Breast epithelium (tissue), 4 donors: ENCODE measurements around the gene GORASP1. TPM values are rescaled to one million over a fixed set of nuclear protein-coding genes. Genes with fewer than 3 reads are reported as not detected.

Experiments
- DNase-seq, 2 donors: peaks; one replicate each; pipeline ENCODE4 v3.0.0-alpha.2; 2019; ENCODE audit warnings: low spot score in 2 of 2
- H3K27ac ChIP-seq, 2 donors: fragments of 200-600 bp; sonication (generic) in 1 of 2; one replicate each; pipeline ENCODE4 v1.5.1; 2016 to 2019; ENCODE audit warnings: mild to moderate bottlenecking in 1 of 2
- H3K27me3 ChIP-seq, 2 donors: fragments of 200-600 bp; sonication (generic) in 1 of 2; one replicate each; pipeline versions ENCODE4 v1.5.1 to v1.6.0; 2017 to 2019; ENCODE audit warnings: control low read depth in 1 of 2, mild to moderate bottlenecking in 1 of 2
- H3K36me3 ChIP-seq: fragments of 200-600 bp; one replicate; pipeline ENCODE4 v1.5.1; 2019
- H3K4me1 ChIP-seq, 2 donors: fragments of 200-600 bp; sonication (generic); one replicate each; pipeline ENCODE4 v1.5.1; 2016 to 2019; ENCODE audit warnings: control low read depth in 1 of 2
- H3K4me3 ChIP-seq, 3 donors: fragments of 200-600 bp; sonication (generic); 1 replicate in 2 of 3; 2 replicates in 1 of 3; pipeline ENCODE4 v1.5.1; 2016 to 2019; ENCODE audit warnings: mild to moderate bottlenecking in 3 of 3, moderate library complexity in 2 of 3
- H3K9me3 ChIP-seq, 2 donors: fragments of 200-600 bp; sonication (generic) in 1 of 2; one replicate each; pipeline ENCODE4 v1.5.1; 2016 to 2019; ENCODE audit warnings: control low read depth in 1 of 2
- POLR2A ChIP-seq: fragments of 450-650 bp; IDR thresholded peaks from one replicate; pipeline ENCODE4 v1.6.1; 2016; ENCODE audit warnings: antibody characterized with exemption, mild to moderate bottlenecking, moderate library complexity
- POLR2AphosphoS5 ChIP-seq, 3 donors: sonication (generic); formaldehyde crosslinking; IDR thresholded peaks; one replicate each; pipeline ENCODE4 v1.6.1; 2017; ENCODE audit warnings: antibody characterized with exemption in 3 of 3
- intact Hi-C: fragments of 100-400 bp; cut with DNase I; formaldehyde crosslinking; loops from one replicate; pipeline ENCODE4 v1.15.1; 2023; ENCODE audit warnings: low total_unique reads
- total RNA-seq, 3 donors: library from RNA; depleted of rRNA; stranded (reverse); fragments of >200 nt; gene quantifications; one replicate each; pipeline ENCODE4 v1.1.0, GENCODE V29; 2016
- TF ChIP-seq, protein P1 (sequence below), 3 donors: fragments of 450-650 bp; IDR thresholded peaks; one replicate each; pipeline ENCODE4 v1.5.1; 2016 to 2017; ENCODE audit warnings: antibody characterized with exemption in 3 of 3, mild to moderate bottlenecking in 3 of 3, moderate library complexity in 3 of 3

Gene GORASP1
- total RNA-seq, 3 donors from 2014 or later, result 58.2 to 98.8 (median 77.3) TPM

- Histone ChIP-seq H3K9me3 (no peaks in the 10 kb centered on the region), H3K4me3 (no peak overlapping the region), H3K4me1 (peaks cover 0 to 5% of the 10 kb centered on the region in 2 donors), H3K27ac (no peak overlapping the region), H3K27me3 (no peaks in the 10 kb centered on the region), H3K36me3 (no peaks in the 10 kb centered on the region)
- intact Hi-C loops, result no loop called here
- TF ChIP-seq, protein P1, sequence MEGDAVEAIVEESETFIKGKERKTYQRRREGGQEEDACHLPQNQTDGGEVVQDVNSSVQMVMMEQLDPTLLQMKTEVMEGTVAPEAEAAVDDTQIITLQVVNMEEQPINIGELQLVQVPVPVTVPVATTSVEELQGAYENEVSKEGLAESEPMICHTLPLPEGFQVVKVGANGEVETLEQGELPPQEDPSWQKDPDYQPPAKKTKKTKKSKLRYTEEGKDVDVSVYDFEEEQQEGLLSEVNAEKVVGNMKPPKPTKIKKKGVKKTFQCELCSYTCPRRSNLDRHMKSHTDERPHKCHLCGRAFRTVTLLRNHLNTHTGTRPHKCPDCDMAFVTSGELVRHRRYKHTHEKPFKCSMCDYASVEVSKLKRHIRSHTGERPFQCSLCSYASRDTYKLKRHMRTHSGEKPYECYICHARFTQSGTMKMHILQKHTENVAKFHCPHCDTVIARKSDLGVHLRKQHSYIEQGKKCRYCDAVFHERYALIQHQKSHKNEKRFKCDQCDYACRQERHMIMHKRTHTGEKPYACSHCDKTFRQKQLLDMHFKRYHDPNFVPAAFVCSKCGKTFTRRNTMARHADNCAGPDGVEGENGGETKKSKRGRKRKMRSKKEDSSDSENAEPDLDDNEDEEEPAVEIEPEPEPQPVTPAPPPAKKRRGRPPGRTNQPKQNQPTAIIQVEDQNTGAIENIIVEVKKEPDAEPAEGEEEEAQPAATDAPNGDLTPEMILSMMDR (IDR thresholded peaks at IDR 0.05), result no peak
- TF ChIP-seq POLR2A (no peak), POLR2AphosphoS5 (IDR thresholded peaks at IDR 0.05) (no peak)
- DNase-seq, result no peak
Measured at GRCh38 chr3:39112113-39112512, 4.7 kb upstream of the GORASP1 start.

DNA sequence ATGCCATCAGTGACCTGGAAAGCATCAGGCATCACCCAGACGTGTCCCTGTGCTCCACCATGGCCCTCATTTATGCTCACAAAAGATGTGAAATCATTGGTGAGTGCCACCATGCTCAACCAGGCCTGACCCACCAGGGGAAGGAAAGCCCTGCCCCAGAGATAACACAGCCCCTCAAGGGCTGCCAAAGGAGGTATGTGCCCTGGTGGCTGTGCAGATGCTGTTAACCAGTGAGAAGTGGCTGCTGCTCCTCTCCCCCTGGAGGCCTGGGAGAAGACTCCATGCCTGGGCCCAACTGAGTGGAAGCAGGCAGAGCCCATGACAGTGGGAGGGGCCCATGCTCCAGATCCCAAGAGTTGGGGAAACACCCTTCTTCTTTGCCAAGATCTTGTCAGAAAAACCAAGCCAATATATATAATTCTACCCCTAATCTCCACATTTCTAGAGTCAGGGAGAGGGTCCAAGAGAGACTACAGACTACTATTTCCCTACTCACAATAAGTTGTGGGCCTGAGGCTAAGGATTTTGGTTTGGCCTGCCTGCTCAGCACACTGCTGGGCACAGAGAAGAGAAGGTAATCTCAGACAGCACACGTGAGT, 2.7 kb upstream of the GORASP1 start:
- no peaks in the 10 kb centered on the region for H3K27me3 ChIP-seq
- TF ChIP-seq POLR2AphosphoS5 (IDR thresholded peaks at IDR 0.05) (no peak), POLR2A (no peak)
- TF ChIP-seq, protein P1 (IDR thresholded peaks at IDR 0.05), result no peak
- H3K9me3 ChIP-seq, result no peaks in the 10 kb centered on the region
- DNase-seq, result no peak
- H3K4me3 ChIP-seq, result no peak overlapping the region
- H3K36me3 ChIP-seq, result no peaks in the 10 kb centered on the region
- intact Hi-C loops, result no loop called here
- no peak overlapping the region for H3K27ac ChIP-seq
- peaks cover 2 to 13% of the 10 kb centered on the region in 2 donors for H3K4me1 ChIP-seq

- H3K27ac ChIP-seq, result no peak overlapping the region
- no peaks in the 10 kb centered on the region for H3K36me3 ChIP-seq
- no peak for DNase-seq
- intact Hi-C loops, result loop anchor here (10.0 kb wide), 1 partner anchor 186 kb away; no protein-coding TSS in a partner anchor
- no peaks in the 10 kb centered on the region for H3K27me3 ChIP-seq
- H3K4me1 ChIP-seq, result peaks cover 4 to 22% of the 10 kb centered on the region in 2 donors
- no peak for TF ChIP-seq POLR2AphosphoS5 (IDR thresholded peaks at IDR 0.05)
- no peak for TF ChIP-seq POLR2A
- TF ChIP-seq, protein P1 (IDR thresholded peaks at IDR 0.05), result no peak
- no peak overlapping the region for H3K4me3 ChIP-seq
- no peaks in the 10 kb centered on the region for H3K9me3 ChIP-seq
Measured at GRCh38 chr3:39109086-39109485, 1.7 kb upstream of the GORASP1 start.

DNA sequence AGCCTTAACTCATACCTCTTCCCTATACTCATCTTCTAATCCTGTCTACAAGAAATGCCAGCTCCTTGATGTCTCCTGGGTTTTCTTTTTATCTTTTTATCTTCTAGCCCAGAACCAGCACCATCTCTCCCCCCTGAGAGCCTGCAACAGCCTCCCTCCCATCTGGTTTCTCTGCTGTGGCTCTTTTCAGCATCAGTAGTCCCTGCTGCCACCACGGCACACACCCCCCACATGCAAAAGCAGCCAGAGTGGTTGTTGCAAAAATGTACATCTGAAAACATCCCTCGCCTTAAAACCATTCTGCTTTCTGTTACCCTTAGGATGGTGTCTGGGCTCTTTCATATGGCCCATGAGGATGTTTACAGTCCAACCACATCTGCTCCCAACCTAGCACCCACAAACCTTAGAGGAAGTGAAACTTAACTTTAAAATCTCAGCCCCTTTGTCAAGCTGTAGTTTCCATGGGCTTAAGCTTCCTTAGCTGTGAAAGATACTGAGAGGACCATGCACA, 828 bp upstream of the GORASP1 start:
- peak overlapping the region; percentile 97 to 100 for H3K27ac ChIP-seq
- no peaks in the 10 kb centered on the region for H3K9me3 ChIP-seq
- no peak for TF ChIP-seq POLR2AphosphoS5 (IDR thresholded peaks at IDR 0.05)
- TF ChIP-seq, protein P1 (IDR thresholded peaks at IDR 0.05), result no peak
- no peak for TF ChIP-seq POLR2A
- H3K4me3 ChIP-seq, result peak overlapping the region; percentile 80 to 99 (median 82)
- H3K4me1 ChIP-seq, result peaks cover 8 to 31% of the 10 kb centered on the region in 2 donors
- intact Hi-C loops, result loop anchor here (10.0 kb wide), 1 partner anchor 187 kb away; no protein-coding TSS in a partner anchor
- no peaks in the 10 kb centered on the region for H3K36me3 ChIP-seq
- DNase-seq, result no peak
- H3K27me3 ChIP-seq, result no peaks in the 10 kb centered on the region

GRCh38 chr3:39106851-39107387, 508 bp downstream of the GORASP1 start:
- H3K27ac ChIP-seq, result peak overlapping the region; percentile 97 to 100
- peak; percentile 50 to 66 for DNase-seq
- TF ChIP-seq POLR2A, result no peak
- TF ChIP-seq, protein P1 (IDR thresholded peaks at IDR 0.05), result peak in 1 of 3 donors; percentile 13
- peak overlapping the region; percentile 80 to 99 (median 82) for H3K4me3 ChIP-seq
- no peaks in the 10 kb centered on the region for H3K36me3 ChIP-seq
- no peaks in the 10 kb centered on the region for H3K9me3 ChIP-seq
- peaks cover 8 to 38% of the 10 kb centered on the region in 2 donors for H3K4me1 ChIP-seq
- intact Hi-C loops, result loop anchor here (10.0 kb wide), 1 partner anchor 188 kb away; no protein-coding TSS in a partner anchor
- H3K27me3 ChIP-seq, result no peaks in the 10 kb centered on the region
